Esophagus squamous epithelium (tissue), 4 donors: ENCODE data around the gene CNTN4.

ENCODE experiments used
- CTCF ChIP-seq, 6 experiments: fragments of 450-650 bp in 4 of 6; fragments of 200-600 bp in 2 of 6; sonication (generic) in 2 of 6; IDR thresholded peaks; one replicate each; pipeline ENCODE4 v1.5.1; 2016 to 2019; ENCODE audit warnings: antibody characterized with exemption in 6 of 6, mild to moderate bottlenecking in 4 of 6, moderate library complexity in 4 of 6
- POLR2A ChIP-seq, 4 donors: fragments of 450-650 bp; IDR thresholded peaks; one replicate each; pipeline ENCODE4 v1.6.1; 2017; ENCODE audit warnings: antibody characterized with exemption in 4 of 4, mild to moderate bottlenecking in 4 of 4, moderate library complexity in 3 of 4

DNA sequence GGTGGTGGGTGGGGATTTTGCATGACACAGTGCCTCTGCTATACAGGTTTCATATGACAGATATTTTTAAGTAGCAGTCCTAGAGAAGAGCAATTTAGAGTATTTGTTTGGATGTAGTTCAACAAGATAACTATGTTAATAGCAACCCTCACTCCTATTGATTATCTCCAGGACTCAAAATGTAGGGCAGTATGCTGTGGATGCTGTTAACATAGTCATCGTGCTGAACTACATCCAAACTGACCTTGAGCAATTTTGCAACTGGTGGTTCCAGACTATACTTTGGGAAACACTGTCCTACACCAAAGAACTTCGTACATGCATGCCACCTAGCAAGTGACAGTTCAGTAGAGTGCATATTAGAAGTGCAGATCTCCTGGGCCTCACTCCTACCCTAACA, 893.9 kb downstream of the CNTN4 start:
- TF ChIP-seq CTCF (IDR thresholded peaks at IDR 0.05) (no peak), POLR2A (IDR thresholded peaks at IDR 0.05) (no peak)
